DMS153 (cell line): ENCODE measurements around the gene ATG2B.
"Not testable (repeated sequence)": the region's sequence is repeated elsewhere in the genome, so short reads cannot be mapped to it uniquely, and the experiment has no call there.

Experiments used
- DNase-seq: peaks from one replicate; lab custom pipeline; 2025; lab: John Stamatoyannopoulos, UW

ATG2B gene

DNA sequence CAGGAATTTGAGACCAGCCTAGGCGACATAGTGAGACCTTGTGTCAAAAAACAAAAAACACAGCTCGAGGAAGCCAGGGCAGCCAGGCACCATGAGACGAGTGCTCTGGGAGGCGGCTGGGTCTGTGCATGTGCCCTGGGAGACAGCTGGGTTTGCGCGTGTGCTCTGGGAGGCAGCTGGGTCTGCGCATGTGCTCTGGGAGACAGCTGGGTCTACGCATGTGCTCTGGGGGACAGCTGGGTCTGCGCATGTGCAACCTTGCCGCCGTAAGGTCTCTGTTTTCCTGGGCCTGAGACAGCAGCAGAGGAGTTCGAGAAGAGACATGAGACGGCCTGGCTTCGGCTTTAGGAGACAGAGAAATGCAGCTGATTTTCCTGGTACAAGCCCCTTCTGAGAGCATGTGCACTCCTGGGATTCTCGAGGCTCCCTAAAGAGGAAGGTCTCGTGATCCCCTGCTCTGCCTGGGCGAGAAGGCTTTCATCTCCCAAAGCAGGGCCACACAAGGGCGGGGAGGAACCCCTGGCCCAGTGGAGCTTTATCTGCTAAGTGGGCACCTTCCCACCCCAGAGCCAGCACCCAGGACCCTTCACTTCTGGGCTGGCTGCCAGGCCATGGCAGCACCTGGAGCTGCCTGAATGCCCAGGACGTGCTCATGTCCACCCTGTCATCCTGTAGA, 110.7 kb downstream of the ATG2B start:
- DNase-seq = peak; percentile 67

DNA sequence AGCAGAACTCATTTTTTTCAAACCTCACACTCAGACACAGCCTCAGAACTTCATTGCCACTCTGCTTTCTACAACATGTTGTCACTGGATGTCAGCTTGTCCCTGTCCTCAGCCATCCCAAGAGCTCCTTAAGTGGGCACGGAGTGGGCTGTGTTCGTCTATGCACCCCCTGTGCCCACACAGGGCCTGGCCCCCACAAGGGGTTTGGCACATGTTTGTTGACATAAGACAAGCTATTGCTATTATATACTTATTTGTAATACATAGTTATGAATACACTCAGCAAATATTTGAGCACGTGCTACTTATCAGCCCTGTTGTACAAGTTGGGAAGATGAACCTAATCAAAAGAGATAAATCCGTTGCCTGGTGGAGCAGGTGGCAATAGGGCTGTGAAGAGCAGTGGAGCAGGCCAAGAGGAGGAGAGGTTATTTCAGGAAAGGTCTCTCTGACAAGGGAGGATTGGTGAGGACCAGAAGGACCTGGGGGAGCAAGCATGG, 111.4 kb downstream of the ATG2B start:
- DNase-seq = no peak

DNA sequence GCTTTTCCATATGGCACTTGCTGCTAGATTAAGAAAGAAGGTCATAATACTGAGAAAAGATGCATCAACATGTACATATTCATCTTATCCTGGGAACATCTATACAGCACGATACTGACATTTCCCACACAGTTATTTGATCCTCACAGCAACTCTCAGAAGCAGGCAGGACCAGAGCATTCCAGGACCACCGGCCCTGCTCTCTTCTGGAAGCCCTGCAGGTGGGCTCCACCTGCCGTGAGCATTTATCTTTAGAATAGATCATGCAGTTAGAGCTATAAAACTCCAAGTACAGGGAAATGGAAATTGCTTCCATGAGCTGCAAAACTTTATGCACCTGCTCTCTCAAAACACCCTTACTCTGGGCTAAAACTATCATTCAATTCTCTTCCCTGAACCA, 112.7 kb downstream of the ATG2B start:
- no peak for DNase-seq

DNA sequence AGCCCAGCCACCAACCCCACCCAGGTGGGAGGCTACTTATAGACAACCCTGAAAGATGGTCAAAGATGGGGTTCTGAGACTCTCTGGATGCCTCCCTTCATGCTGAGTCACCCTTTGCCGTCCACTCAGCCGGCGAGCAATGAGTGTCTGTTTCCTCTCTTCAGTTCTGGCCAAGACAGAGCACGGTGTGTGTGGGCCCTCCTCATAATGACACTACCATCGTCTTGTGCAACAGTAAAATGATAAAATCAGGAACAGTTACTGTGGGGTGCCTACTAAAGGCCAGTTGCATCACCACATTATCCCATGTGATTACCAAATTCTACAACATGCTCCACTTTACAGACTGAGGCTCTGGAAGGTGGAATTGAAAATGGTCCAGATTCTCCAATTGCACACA, 114.1 kb downstream of the ATG2B start:
- no peak for DNase-seq

DNA sequence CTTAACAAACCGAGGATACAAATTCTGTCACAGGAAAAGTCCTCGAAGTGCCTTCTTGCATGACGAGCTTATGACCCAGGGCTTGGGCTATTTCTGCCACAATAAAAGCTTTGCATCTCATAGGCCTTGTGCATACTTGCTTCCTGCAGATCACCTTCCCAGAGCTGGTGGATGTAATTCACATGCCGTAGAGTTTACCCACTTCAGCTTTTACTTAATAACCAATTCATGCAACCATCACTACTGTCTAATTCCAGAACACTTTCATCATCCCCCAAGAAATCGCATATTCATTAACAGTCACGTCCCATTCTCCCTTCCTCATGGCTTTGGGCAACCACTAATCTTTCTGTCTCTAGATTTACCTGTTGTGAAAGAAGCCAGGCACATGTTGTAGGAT, 116.1 kb downstream of the ATG2B start:
- DNase-seq = no peak

DNA sequence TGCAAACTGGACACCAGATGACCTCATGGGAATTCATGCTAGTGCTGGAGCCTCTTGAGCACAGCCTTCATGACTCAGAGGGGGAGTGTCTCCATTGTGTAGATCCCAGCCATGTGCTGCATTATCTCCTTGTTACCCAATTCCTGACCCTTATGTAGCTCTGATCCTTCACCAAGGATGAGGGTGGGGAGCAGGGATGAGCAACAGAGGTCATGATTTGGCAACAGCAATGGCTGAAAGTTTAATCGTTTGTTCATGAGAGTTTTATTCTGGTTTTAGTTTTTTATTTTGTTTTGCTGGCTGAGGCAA, 116.6 kb downstream of the ATG2B start:
- DNase-seq = no peak

DNA sequence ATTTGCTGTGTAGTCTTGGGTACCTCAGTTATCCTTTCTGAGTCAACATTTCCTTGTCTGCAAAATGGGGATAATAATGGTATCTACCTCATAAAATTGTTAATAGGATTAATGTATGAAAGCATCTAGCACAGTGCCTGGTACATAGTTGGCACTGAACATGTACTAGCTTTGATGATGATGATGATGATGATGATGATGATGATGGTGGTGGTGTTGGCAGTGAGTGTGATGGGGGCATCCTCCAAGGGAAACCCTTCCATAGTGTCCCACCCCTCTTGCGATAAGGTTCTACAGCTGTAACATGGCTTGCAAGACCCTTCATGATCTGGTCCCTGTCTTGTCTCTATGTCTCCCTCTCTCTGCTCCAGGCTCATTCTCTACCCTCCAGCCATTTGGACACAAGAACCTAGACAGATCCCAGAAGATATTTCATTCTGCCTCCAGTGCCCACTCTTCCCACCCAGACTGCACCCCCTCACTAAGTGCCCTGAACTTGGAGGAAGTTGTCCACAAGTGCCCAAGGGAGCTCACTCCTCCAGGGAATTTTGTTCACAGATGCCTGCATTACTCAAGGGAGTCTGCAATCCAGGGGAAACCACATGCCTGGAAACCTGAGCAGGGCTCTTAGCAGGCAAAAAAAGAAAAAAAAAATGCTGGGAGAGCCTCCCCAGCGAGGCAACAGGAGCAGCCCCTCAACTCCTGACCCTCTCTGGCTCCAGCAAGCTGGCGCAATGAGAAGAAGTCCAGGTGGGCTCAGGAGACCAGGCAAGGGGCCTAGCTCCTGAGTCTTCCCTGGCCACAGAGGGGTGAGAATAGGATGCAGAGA, 117.2 kb downstream of the ATG2B start:
- no peak for DNase-seq

DNA sequence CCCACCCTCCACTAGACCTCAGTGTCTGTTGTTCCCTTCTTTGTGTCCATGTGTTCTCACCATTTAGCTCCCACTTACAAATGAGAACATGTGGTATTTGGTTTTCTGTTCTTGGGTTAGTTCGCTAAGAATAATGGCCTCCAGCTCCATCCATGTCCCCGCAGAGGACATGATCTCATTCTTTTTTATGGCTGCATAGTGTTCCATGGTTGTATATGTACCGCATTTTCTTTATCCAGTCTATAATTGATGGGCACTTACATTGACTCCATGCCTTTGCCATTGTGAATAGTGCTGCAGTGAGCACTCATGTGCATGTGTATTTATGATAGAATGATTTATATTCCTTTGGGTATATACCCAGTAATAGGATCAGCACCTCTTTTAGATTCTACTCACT, 118.1 kb downstream of the ATG2B start:
- DNase-seq = not testable (repeated sequence)

DNA sequence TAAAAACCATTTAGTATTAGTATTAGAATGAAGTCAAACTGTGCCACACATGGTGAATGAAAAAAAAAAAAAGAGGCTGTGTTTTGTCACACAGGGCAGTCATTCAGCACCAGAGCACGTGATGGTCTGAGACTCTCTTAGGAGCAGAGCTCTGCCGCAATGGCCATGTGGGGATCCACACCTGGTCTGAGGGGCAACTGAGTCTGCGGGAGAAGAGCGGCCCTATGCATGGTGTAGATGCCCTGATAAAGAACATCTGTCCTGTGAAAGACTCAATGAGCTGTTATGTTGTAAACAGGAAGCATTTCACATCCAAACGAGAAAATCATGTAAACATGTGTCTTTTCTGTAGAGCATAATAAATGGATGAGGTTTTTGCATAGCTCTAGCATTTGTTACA, 119.4 kb downstream of the ATG2B start:
- DNase-seq = no peak

DNA sequence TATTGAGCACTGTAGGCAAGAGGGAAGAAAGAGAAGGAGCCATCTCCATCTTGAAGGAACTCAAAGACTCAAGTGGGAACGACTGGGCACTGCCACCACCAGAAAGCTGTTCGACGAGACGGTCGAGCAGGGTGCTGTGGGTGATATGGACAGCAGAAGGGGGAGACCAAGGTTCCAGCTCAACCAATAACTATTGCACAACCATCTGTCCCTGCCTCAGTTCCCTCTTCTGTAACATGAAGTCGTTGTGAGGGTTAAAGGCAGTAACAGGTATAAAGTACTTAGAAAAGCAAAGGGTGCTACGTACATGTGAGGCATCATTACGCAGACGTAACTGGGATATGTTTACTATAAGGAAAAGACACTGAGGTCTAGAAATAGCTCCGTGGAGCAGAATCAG, 121.0 kb downstream of the ATG2B start:
- DNase-seq = no peak

DNA sequence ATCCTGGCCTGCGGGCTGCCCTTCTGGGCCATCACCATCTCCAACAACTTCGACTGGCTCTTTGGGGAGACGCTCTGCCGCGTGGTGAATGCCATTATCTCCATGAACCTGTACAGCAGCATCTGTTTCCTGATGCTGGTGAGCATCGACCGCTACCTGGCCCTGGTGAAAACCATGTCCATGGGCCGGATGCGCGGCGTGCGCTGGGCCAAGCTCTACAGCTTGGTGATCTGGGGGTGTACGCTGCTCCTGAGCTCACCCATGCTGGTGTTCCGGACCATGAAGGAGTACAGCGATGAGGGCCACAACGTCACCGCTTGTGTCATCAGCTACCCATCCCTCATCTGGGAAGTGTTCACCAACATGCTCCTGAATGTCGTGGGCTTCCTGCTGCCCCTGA, 122.5 kb downstream of the ATG2B start:
- DNase-seq = no peak

DNA sequence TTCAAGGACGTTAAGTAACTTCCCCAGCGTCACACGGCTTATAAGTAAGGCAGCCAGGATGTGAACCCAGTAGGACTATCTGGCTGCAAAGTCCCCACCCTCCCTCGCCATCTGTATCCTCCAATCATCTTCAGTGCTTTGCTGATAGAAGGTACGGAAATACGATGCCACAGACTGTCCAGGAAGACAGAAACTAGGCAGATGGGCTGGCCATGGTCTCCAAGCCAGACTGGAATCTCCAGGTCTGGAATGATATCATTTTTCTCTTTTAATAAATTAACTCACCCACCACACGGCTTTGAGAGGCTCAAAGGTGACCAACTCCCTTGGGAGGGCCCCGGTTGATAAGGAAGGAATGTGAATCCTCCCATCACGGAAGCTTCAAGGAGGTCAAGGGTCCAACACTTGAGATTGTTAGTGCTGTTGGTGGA, 123.4 kb downstream of the ATG2B start:
- no peak for DNase-seq

DNA sequence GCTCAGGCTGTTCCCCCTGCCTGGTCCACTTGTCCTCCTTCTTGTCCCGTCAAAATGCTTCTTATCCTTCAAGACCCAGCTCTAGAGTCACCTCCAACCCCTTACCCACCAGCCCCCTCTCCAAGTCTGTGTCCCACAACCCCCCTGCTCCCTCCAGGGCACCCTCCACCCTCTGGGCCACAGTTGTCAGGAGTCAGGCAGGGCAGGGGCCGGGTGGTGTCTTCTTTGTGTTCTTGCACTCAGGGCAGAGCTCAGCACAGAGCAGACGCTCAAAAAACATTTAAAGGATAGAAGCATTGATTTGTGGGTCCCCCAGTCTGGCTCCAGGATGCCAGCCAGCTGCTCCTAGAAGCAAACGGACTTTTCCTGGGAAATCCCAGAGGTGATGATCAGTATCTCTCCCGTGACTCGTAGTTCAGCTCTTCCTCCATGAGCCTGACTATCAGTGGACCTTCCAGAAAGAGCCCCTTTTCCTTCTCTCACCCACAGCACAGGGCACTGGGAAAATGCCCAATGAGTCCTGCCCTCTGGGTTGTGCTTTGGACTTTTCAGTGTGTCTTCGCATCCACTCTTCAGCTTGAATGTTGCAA, 124.4 kb downstream of the ATG2B start:
- DNase-seq = no peak

DNA sequence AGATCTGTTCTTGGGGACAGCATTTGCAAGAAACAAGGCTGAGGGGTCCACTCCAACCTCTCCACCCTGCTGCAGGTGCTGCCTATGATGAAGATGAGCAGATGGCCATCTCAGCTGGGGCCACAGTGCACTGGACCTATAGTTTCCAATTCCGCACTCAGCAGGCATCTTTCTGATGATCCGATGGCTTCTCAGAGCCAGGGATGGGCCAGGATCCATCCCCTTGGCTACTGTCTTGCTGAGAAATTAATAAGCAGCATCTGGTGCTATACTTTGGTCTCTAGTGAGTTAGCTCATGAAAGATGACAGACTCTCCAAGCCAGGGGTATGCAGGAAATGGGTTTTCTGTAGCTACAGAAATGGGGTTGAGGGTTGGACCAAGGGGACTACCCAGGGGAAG, 125.5 kb downstream of the ATG2B start:
- DNase-seq = no peak

DNA sequence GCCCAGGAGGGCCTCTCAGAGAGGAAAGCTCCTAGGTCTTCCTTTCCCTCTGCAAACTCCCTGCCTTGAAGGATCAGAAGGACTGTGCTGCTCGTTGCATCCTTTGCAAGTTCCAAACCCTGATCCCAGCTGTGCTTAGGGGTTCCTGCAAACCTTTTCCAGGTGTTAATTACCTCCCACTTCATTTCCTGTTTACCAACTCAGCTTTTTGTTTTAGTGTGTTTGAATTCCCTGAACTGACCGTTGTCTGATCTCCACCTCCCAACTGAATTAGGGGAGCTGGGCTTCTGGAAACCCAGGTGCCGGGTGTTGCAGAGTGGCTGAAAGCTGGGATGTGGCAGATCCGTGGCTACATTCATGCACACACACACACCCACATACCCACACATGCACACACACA, 127.7 kb downstream of the ATG2B start:
- no peak for DNase-seq

DNA sequence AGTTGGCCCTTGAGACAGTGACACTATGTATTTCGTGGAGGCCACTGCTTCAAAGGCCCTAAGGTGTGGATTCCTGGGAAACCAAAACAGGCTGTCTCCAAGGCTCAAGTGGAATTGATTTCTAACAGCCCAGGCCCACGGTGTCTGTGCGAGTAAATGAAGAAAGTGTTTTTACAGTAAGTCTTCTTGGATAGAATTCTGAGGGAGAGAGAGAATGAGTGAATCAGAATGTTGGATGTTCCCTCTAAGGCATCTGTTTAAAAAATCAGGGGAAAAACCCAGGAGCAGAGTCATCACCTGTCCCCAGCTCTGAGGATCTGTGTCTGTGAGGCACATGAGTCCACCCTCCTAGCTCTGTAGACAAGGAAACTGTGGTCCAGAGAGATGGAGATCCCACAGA, 129.5 kb downstream of the ATG2B start:
- DNase-seq = no peak

DNA sequence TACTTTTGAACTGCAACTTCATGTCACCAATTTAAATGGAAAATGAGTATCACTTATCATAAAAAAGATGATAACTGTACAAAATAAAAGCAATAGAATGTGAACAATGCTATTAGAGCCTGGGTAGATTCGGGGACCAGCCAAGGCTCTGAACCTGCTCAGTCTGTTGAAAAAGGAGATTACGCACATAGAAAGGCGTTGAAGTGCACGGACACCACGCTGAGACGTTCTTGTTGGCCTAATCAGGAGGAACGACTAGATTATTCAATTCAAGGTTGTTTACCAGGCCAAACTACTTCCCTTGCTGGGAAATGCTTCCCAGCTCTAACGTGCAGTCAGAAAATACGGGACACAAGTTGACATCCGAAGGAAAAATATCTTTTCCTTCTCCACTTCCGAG, 130.6 kb downstream of the ATG2B start:
- DNase-seq = no peak

DNA sequence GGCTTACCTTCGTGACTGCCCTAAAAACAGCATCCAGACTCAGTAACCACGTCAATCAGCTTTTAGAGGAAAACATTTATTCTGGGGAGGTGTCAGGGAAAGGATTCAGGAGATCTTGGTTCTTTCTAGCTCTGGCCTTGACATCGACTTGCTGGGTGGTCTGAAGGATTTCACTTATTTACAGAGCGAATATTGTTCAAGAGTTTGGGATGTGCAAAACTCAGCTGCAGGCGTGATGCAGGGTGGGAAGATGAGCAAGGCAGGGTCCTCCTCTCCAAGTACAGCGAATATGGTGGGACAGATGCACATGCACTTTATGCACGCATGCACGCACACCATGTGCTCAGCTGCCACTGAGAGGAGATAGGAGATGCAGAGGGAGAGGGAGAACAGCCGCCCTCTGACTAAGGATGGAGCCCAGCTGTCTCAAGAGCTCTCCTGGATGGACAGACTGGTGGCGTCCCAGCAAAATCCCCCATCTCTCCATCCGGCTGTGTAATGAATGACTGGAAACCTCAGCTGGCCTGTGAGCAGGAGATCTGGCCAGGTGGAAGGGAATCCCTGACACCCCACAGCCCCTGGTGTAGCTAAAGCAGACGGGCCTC, 131.5 kb downstream of the ATG2B start:
- no peak for DNase-seq

DNA sequence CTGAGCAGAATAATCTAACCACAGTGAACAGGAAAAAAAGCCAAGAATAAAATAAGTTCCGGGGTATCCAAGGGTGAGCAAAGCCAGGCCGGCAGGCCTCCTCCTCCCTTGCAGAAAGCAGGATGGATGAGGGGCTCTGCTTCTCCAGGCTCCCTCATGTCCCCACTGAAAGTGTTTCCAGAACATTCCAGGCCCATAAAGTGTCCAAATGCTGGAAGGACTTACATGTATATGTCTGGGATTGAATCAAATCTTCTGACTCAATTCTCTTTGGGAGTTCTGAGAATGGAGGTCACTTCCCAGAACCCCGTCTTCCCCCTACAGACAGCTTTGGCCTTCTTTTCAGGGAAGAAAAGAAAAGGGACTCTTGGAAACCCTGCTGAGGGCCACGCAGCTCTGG, 132.1 kb downstream of the ATG2B start:
- no peak for DNase-seq

DNA sequence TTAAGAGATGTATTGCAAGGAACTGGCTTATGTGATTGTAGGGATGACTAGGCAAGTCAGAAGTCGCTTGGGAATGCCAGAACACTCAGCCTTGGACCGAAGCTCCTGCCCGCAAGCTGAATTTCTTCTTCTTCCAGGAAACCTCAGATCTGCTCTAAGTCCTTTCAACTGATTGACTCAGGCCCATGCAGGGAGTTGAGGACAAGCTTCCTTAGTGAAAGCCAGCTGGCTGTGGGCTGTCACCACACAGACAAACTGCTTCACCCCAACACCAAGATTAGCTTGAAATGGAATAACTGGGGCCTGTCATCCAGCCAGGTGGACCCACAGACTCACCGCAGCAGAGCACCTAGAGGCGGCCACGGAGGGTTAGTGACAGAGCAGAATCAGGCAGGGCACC, 133.8 kb downstream of the ATG2B start:
- DNase-seq = no peak
